Measurements from ENCODE around the gene TRHDE.

The TRHDE gene

GRCh38 chr12:72346363-72346944 is 74.3 kb downstream of the TRHDE start:
- peak; percentile 74 for DNase-seq (ENCODE audit: extremely low read depth, low read depth)
- no peak overlapping the region for H3K4me3 ChIP-seq (replicated peaks; ENCODE audit: low read depth, low read length)
- TF ChIP-seq, protein P1, sequence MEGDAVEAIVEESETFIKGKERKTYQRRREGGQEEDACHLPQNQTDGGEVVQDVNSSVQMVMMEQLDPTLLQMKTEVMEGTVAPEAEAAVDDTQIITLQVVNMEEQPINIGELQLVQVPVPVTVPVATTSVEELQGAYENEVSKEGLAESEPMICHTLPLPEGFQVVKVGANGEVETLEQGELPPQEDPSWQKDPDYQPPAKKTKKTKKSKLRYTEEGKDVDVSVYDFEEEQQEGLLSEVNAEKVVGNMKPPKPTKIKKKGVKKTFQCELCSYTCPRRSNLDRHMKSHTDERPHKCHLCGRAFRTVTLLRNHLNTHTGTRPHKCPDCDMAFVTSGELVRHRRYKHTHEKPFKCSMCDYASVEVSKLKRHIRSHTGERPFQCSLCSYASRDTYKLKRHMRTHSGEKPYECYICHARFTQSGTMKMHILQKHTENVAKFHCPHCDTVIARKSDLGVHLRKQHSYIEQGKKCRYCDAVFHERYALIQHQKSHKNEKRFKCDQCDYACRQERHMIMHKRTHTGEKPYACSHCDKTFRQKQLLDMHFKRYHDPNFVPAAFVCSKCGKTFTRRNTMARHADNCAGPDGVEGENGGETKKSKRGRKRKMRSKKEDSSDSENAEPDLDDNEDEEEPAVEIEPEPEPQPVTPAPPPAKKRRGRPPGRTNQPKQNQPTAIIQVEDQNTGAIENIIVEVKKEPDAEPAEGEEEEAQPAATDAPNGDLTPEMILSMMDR (IDR thresholded peaks at IDR 0.05; ENCODE audit: low read depth, low read length, missing control alignments), result peak; percentile 66

GRCh38 chr12:72349491-72349890 is 77.3 kb downstream of the TRHDE start:
- no peak for DNase-seq (ENCODE audit: extremely low read depth, low read depth)
- TF ChIP-seq, protein P1 (IDR thresholded peaks at IDR 0.05; ENCODE audit: low read depth, low read length, missing control alignments), result no peak
- H3K4me3 ChIP-seq (replicated peaks; ENCODE audit: low read depth, low read length), result no peak overlapping the region

- H3K4me3 ChIP-seq (replicated peaks; ENCODE audit: low read depth, low read length), result no peak overlapping the region
- DNase-seq (ENCODE audit: extremely low read depth, low read depth), result no peak
- TF ChIP-seq, protein P1 (IDR thresholded peaks at IDR 0.05; ENCODE audit: low read depth, low read length, missing control alignments), result no peak
Measured at GRCh38 chr12:72359416-72359815, 87.2 kb downstream of the TRHDE start.

GRCh38 chr12:72365151-72365550 is 93.0 kb downstream of the TRHDE start:
- no peak overlapping the region for H3K4me3 ChIP-seq (replicated peaks; ENCODE audit: low read depth, low read length)
- DNase-seq (ENCODE audit: extremely low read depth, low read depth), result no peak
- TF ChIP-seq, protein P1 (IDR thresholded peaks at IDR 0.05; ENCODE audit: low read depth, low read length, missing control alignments), result no peak

DNA sequence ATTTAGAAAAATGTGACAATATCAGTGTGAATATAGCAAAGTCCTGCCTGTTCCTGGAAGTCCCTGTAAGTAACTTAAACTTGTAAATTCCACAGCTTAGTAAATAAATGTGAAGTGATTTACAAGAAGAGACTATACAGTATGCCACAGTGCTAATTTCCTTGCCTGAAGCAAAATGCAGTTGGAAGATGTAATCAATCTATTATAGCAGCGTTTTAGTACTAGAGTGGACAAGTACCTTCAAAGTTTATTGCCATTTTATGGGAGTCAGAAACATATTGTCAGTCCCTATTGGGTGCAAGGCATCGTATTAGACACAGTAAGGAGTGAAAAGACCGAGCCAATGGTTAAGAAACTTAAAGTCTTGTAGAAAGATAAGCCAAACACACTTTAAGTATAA is 94.1 kb downstream of the TRHDE start:
- no peak overlapping the region for H3K4me3 ChIP-seq (replicated peaks; ENCODE audit: low read depth, low read length)
- TF ChIP-seq, protein P1 (IDR thresholded peaks at IDR 0.05; ENCODE audit: low read depth, low read length, missing control alignments), result no peak
- no peak for DNase-seq (ENCODE audit: extremely low read depth, low read depth)

GRCh38 chr12:72368298-72368697 is 96.1 kb downstream of the TRHDE start:
- DNase-seq (ENCODE audit: extremely low read depth, low read depth), result no peak
- no peak overlapping the region for H3K4me3 ChIP-seq (replicated peaks; ENCODE audit: low read depth, low read length)
- TF ChIP-seq, protein P1 (IDR thresholded peaks at IDR 0.05; ENCODE audit: low read depth, low read length, missing control alignments), result no peak
